GM12892 (cell line): ENCODE measurements around the gene CCDC201.
"Not testable (repeated sequence)": the region's sequence is repeated elsewhere in the genome, so short reads cannot be mapped to it uniquely, and the experiment has no call there.

Experiments used
- POLR2A ChIP-seq: IDR thresholded peaks from 2 replicates; pipeline ENCODE4 v1.6.1; 2011; ENCODE audit warnings: low read depth, low read length, control low read depth
- POLR2AphosphoS5 ChIP-seq: IDR thresholded peaks from 2 replicates; pipeline ENCODE4 v1.6.1; 2011; ENCODE audit warnings: low read depth, low read length, control low read depth
- TAF1 ChIP-seq: IDR thresholded peaks from 2 replicates; pipeline ENCODE4 v1.6.1; 2011; ENCODE audit warnings: low read depth, mild to moderate bottlenecking, control low read depth, low read length, borderline replicate concordance

DNA sequence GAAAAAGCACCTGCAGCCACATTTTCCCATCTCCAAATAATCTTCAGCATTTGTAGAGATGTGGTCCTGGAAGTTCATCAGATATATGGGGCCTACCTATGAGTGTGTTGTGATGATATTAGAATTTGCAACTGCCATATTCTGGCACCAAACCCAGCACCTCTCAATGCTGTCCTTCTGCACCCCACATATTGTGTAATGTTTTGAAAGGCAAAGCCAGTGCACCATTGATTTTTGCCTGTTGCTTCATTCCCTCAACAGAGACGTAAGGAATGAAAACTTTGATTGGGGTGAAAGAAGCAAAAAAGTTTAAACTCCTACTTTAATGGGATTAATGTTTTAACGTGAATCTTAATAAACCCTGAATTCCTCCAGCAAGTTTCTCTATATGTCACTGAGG lies 34.0 kb downstream of the CCDC201 start:
- not testable (repeated sequence) for TF ChIP-seq POLR2A, TAF1, POLR2AphosphoS5
